ENCODE measurements around the gene TNNT1. TPM values are rescaled to one million over a fixed set of nuclear protein-coding genes. Genes with fewer than 3 reads are reported as not detected.
A peak's percentile ranks its signal among the peaks of the same experiment; 100 is the strongest.

The TNNT1 gene
- total RNA-seq, 1 donor, result not detected

- peaks cover 12% of the 10 kb centered on the region for H3K4me1 ChIP-seq (ENCODE audit: insufficient read depth, low read length)
Measured at GRCh38 chr19:55088543-55089341, 60.3 kb downstream of the TNNT1 start.

GRCh38 chr19:55088021-55088451 is 61.0 kb downstream of the TNNT1 start:
- Histone ChIP-seq H3K4me1 (ENCODE audit: insufficient read depth, low read length) (peaks cover 12% of the 10 kb centered on the region), H3K9me3 (ENCODE audit: low read depth, low read length) (no peaks in the 10 kb centered on the region), H3K79me2 (ENCODE audit: insufficient read depth, low read length) (no peaks in the 10 kb centered on the region), H3K27ac (ENCODE audit: low read depth, low read length) (no peak overlapping the region), H3K4me2 (ENCODE audit: insufficient read depth, low read length) (peak overlapping the region; percentile 91), H3K4me3 (ENCODE audit: insufficient read depth, low read length) (no peak overlapping the region), H4K20me1 (ENCODE audit: insufficient read depth, low read length) (peaks cover 27% of the 10 kb centered on the region), H3K27me3 (ENCODE audit: insufficient read depth, low read length) (peaks cover 40% of the 10 kb centered on the region), H3K36me3 (ENCODE audit: insufficient read depth, low read length) (no peaks in the 10 kb centered on the region), H2AFZ (ENCODE audit: low read length) (no peak overlapping the region)
- TF ChIP-seq, protein P1, sequence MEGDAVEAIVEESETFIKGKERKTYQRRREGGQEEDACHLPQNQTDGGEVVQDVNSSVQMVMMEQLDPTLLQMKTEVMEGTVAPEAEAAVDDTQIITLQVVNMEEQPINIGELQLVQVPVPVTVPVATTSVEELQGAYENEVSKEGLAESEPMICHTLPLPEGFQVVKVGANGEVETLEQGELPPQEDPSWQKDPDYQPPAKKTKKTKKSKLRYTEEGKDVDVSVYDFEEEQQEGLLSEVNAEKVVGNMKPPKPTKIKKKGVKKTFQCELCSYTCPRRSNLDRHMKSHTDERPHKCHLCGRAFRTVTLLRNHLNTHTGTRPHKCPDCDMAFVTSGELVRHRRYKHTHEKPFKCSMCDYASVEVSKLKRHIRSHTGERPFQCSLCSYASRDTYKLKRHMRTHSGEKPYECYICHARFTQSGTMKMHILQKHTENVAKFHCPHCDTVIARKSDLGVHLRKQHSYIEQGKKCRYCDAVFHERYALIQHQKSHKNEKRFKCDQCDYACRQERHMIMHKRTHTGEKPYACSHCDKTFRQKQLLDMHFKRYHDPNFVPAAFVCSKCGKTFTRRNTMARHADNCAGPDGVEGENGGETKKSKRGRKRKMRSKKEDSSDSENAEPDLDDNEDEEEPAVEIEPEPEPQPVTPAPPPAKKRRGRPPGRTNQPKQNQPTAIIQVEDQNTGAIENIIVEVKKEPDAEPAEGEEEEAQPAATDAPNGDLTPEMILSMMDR (IDR thresholded peaks at IDR 0.05; ENCODE audit: extremely low read depth, low read depth, low read length), result no peak
- DNase-seq (ENCODE audit: insufficient read length, low spot score, missing footprints), result peak; percentile 90

More at GRCh38 chr19:55088543-55089341, 60.3 kb downstream of the TNNT1 start:
- Histone ChIP-seq H2AFZ (ENCODE audit: low read length) (no peak overlapping the region), H3K79me2 (ENCODE audit: insufficient read depth, low read length) (no peaks in the 10 kb centered on the region), H3K4me2 (ENCODE audit: insufficient read depth, low read length) (no peak overlapping the region), H3K27me3 (ENCODE audit: insufficient read depth, low read length) (peaks cover 35% of the 10 kb centered on the region), H3K36me3 (ENCODE audit: insufficient read depth, low read length) (no peaks in the 10 kb centered on the region), H4K20me1 (ENCODE audit: insufficient read depth, low read length) (peaks cover 27% of the 10 kb centered on the region), H3K9me3 (ENCODE audit: low read depth, low read length) (no peaks in the 10 kb centered on the region), H3K27ac (ENCODE audit: low read depth, low read length) (no peak overlapping the region), H3K4me3 (ENCODE audit: insufficient read depth, low read length) (no peak overlapping the region)
- peak; percentile 99 for DNase-seq (ENCODE audit: insufficient read length, low spot score, missing footprints)
- TF ChIP-seq, protein P1 (IDR thresholded peaks at IDR 0.05; ENCODE audit: extremely low read depth, low read depth, low read length), result peak; percentile 51

DNA sequence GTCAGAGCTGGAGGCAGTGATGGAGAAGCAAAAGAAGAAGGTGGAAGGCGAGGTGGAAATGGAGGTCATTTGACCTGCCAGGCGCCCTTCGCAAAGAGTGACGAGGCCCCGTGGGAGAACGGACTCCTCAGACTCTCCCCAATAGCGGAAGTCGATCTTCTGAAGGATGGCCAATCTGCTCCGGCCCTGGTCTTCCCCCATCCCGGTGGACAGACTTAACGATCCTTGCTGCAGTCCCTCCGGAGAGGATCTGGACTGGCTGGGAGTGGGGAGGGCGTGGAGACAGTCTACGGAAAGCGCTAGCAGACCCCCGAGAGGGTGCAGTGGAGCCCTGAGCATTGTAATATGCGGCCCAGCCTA is 61.5 kb downstream of the TNNT1 start:
- Histone ChIP-seq H2AFZ (ENCODE audit: low read length) (no peak overlapping the region), H3K79me2 (ENCODE audit: insufficient read depth, low read length) (no peaks in the 10 kb centered on the region), H3K27me3 (ENCODE audit: insufficient read depth, low read length) (peaks cover 45% of the 10 kb centered on the region), H3K4me1 (ENCODE audit: insufficient read depth, low read length) (peaks cover 12% of the 10 kb centered on the region), H4K20me1 (ENCODE audit: insufficient read depth, low read length) (peaks cover 27% of the 10 kb centered on the region), H3K4me3 (ENCODE audit: insufficient read depth, low read length) (peak overlapping the region; percentile 75), H3K4me2 (ENCODE audit: insufficient read depth, low read length) (peak overlapping the region; percentile 91), H3K9me3 (ENCODE audit: low read depth, low read length) (no peaks in the 10 kb centered on the region), H3K36me3 (ENCODE audit: insufficient read depth, low read length) (no peaks in the 10 kb centered on the region), H3K27ac (ENCODE audit: low read depth, low read length) (no peak overlapping the region)
- TF ChIP-seq, protein P1 (IDR thresholded peaks at IDR 0.05; ENCODE audit: extremely low read depth, low read depth, low read length), result no peak
- DNase-seq (ENCODE audit: insufficient read length, low spot score, missing footprints), result peak; percentile 93

DNA sequence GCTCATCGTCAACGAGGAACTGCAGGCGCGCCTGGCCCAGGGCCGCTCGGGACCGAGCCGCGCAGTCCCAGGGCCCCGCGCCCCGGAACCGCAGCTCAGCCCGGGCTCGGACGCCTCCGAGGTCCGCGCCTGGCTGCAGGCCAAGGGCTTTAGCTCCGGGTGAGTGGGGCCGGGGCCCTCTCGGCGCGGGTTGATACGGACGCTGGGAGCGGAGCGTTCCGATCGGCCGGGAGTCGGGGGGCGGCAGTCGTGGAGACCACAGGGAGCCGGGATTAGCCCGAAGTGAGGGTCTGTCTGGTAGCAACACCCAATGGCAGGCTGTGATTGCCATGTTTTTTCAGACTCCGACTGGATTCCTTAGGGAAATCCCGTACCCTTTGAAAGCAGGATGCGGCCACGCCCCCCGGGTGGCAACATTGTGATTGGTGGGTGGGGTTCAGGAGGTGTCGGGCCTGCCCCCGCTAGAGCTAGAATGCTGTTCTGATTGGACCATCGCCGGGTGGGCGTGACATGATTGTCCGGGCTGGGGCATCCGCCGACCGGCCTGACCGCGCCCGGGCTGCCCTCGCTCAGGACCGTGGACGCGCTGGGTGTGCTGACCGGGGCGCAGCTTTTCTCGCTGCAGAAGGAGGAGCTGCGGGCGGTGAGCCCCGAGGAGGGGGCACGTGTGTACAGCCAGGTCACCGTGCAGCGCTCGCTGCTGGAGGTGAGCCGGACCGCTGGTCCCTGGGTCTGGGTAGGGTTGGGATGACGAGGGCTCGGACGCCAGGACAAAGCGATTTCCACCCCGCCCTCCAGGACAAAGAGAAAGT is 62.1 kb downstream of the TNNT1 start:
- TF ChIP-seq, protein P1 (IDR thresholded peaks at IDR 0.05; ENCODE audit: extremely low read depth, low read depth, low read length), result no peak
- H2AFZ ChIP-seq (ENCODE audit: low read length), result no peak overlapping the region

More for the DNA sequence above, 62.1 kb downstream of the TNNT1 start:
- no peaks in the 10 kb centered on the region for H3K79me2 ChIP-seq (ENCODE audit: insufficient read depth, low read length)
- H3K4me2 ChIP-seq (ENCODE audit: insufficient read depth, low read length), result peak overlapping the region; percentile 91
- H4K20me1 ChIP-seq (ENCODE audit: insufficient read depth, low read length), result peaks cover 27% of the 10 kb centered on the region
- no peaks in the 10 kb centered on the region for H3K9me3 ChIP-seq (ENCODE audit: low read depth, low read length)
- peaks cover 50% of the 10 kb centered on the region for H3K27me3 ChIP-seq (ENCODE audit: insufficient read depth, low read length)
- H3K4me1 ChIP-seq (ENCODE audit: insufficient read depth, low read length), result peaks cover 12% of the 10 kb centered on the region
- H3K36me3 ChIP-seq (ENCODE audit: insufficient read depth, low read length), result no peaks in the 10 kb centered on the region
- H3K27ac ChIP-seq (ENCODE audit: low read depth, low read length), result no peak overlapping the region
- peak; percentile 100 for DNase-seq (ENCODE audit: insufficient read length, low spot score, missing footprints)
- H3K4me3 ChIP-seq (ENCODE audit: insufficient read depth, low read length), result peak overlapping the region; percentile 75
